Calu3 (cell line): ENCODE data around the gene FHIT. TPM values are rescaled to one million over a fixed set of nuclear protein-coding genes. Genes with fewer than 3 reads are reported as not detected.

Experiments used
- BruUV-seq: library from RNA; stranded (reverse); fragments of 400-500 nt; replicated peaks from 2 replicates; lab custom pipeline; 2021; lab: Mats Ljungman, UMichigan
- CTCF ChIA-PET: fragments of 300-600 bp; sonication (Branson Sonifier 250); formaldehyde crosslinking; loops from one replicate; lab custom pipeline; 2022; ENCODE audit warnings: antibody characterized with exemption; lab: Charles Lee
- DNase-seq: peaks from one replicate; pipeline ENCODE4 v3.0.0; 2022
- H3K27ac Mint-ChIP-seq: one replicate; pipeline ENCODE4 v1.8.0; 2022; ENCODE audit warnings: mixed read lengths; ENCODE audit not compliant: unreplicated experiment
- H3K27me3 Mint-ChIP-seq: one replicate; pipeline ENCODE4 v1.8.0; 2022; ENCODE audit warnings: mixed read lengths; ENCODE audit not compliant: unreplicated experiment
- H3K36me3 Mint-ChIP-seq: one replicate; pipeline ENCODE4 v1.8.0; 2022; ENCODE audit warnings: mild to moderate bottlenecking, moderate library complexity, mixed read lengths; ENCODE audit not compliant: insufficient read depth, unreplicated experiment
- H3K4me1 Mint-ChIP-seq: one replicate; pipeline ENCODE4 v1.8.0; 2022; ENCODE audit warnings: mild to moderate bottlenecking, low read depth, mixed read lengths; ENCODE audit not compliant: unreplicated experiment
- H3K4me3 Mint-ChIP-seq: one replicate; pipeline ENCODE4 v1.8.0; 2022; ENCODE audit warnings: mild to moderate bottlenecking, low read depth, moderate library complexity, mixed read lengths; ENCODE audit not compliant: unreplicated experiment
- H3K9me3 Mint-ChIP-seq: one replicate; pipeline ENCODE4 v1.8.0; 2022; ENCODE audit warnings: low read depth, mixed read lengths; ENCODE audit not compliant: unreplicated experiment
- CTCF ChIP-seq: fragments of 200-600 bp; IDR thresholded peaks from one replicate; pipeline ENCODE4 v1.8.0; 2022; ENCODE audit warnings: antibody characterized with exemption; ENCODE audit not compliant: unreplicated experiment
- intact Hi-C: fragments of 100-400 bp; cut with micrococcal nuclease; formaldehyde crosslinking; loops from one replicate; pipeline ENCODE4 v1.10.0; 2022; ENCODE audit not compliant: unreplicated experiment
- total RNA-seq: library from RNA; stranded (reverse); gene quantifications from 2 replicates; pipeline ENCODE4 v1.2.3, GENCODE V29; 2022

FHIT gene
- total RNA-seq, 1 experiment from 2014 or later: 6.2 TPM

DNA sequence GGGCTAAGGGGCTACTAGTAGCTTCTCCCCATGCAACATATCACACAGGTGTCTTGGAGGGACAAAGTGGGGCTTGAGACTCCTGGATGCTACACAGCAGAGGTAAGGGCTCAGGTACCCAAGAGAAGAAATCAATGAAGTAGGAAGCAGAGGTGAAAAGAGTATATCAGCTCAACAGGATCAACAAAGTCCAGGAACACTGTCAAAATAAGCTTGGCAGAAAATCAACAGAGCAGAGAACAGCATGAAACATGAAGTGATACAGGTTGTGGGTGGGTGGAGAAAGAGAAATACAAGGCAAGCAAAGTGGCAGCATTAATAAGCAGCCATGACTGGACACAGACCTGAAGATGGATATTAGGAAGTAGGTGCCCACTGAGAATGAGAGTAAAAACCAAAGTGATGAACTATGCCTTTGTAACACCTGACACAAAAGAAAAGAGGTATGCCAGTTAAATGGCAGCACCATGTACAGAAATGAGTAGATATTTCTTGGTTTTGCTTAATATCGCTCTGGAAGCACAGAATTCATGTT, 637.4 kb downstream of the FHIT start:
- Mint-ChIP-seq H3K4me3 (no peak overlapping the region), H3K27ac (no peak overlapping the region), H3K4me1 (peaks cover 7% of the 10 kb centered on the region), H3K27me3 (no peaks in the 10 kb centered on the region), H3K9me3 (peaks cover 10% of the 10 kb centered on the region), H3K36me3 (no peaks in the 10 kb centered on the region)
- no peak for DNase-seq
- no peak for TF ChIP-seq CTCF
- CTCF ChIA-PET: no interaction called here
- intact Hi-C loops: no loop called here
- BruUV-seq: no TSS peak

DNA sequence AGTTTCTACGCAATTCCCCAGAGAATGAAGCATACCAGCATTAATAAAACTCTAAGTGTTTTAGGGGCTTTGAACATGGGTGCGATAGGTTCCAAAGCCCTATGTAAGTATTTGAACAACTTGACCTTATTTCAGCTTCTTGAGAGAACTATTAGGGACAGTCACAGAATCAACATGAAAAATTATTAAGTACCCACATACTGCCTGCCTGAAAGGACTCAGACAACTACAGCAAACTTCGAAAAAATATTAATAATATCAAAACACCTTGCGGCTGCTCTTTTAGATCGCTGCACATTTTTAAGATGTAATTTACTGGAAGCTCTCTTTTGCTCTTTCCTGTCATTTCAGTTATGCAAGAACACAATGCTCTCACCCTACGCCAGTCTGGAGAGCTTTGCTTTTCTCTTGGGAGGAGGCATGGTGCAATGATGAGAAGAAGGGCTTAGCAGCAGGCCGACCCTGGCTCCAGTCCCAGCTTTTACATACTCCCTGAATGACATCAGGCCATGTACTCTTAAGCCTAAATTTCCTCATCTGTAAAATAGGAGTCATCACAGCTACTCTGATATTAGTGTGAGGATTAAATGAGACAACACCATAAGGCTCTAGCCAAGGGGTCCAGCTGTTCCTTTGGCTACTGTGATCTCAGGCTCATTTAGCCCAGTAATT, 640.7 kb downstream of the FHIT start:
- H3K4me3 Mint-ChIP-seq: no peak overlapping the region
- H3K27ac Mint-ChIP-seq: no peak overlapping the region
- no peak for DNase-seq
- H3K27me3 Mint-ChIP-seq: no peaks in the 10 kb centered on the region
- BruUV-seq: no TSS peak
- H3K4me1 Mint-ChIP-seq: peaks cover 7% of the 10 kb centered on the region
- H3K36me3 Mint-ChIP-seq: no peaks in the 10 kb centered on the region
- intact Hi-C loops: no loop called here
- TF ChIP-seq CTCF: no peak
- H3K9me3 Mint-ChIP-seq: peaks cover 8% of the 10 kb centered on the region
- CTCF ChIA-PET: no interaction called here

GRCh38 chr3:60609446-60609845, 641.8 kb downstream of the FHIT start:
- intact Hi-C loops: no loop called here
- no peak overlapping the region for H3K4me3 Mint-ChIP-seq
- H3K4me1 Mint-ChIP-seq: peaks cover 7% of the 10 kb centered on the region
- no peaks in the 10 kb centered on the region for H3K27me3 Mint-ChIP-seq
- BruUV-seq: no TSS peak
- CTCF ChIA-PET: no interaction called here
- H3K9me3 Mint-ChIP-seq: peaks cover 8% of the 10 kb centered on the region
- H3K27ac Mint-ChIP-seq: no peak overlapping the region
- no peak for TF ChIP-seq CTCF
- no peaks in the 10 kb centered on the region for H3K36me3 Mint-ChIP-seq
- peak; percentile 30 for DNase-seq

DNA sequence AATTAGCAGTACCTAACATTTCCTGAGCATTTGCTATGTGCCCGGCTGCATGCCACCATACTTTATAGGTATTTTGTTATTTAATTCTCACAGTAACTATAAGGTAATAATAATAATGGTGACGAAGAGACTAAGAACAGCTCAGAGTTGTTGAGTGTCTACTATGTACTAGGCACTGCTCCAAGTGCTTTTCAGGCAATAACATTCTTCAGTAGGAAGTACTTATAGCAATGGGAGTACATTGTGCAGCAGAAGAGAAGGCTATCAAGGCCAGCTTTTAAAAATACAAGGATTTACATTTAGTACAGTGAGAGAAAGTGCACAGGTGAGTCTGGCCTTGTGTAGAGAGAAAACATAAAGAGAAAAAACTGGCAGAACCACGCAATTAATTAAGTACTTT, 647.4 kb downstream of the FHIT start:
- TF ChIP-seq CTCF: no peak
- no peak for DNase-seq
- Mint-ChIP-seq H3K4me3 (no peak overlapping the region), H3K27me3 (no peaks in the 10 kb centered on the region), H3K9me3 (peaks cover 4% of the 10 kb centered on the region), H3K27ac (no peak overlapping the region), H3K4me1 (no peaks in the 10 kb centered on the region), H3K36me3 (no peaks in the 10 kb centered on the region)
- intact Hi-C loops: no loop called here
- no TSS peak for BruUV-seq
- CTCF ChIA-PET: no interaction called here
